WTC11 (cell line): ENCODE measurements around the gene PHACTR3. TPM values are rescaled to one million over a fixed set of nuclear protein-coding genes. Genes with fewer than 3 reads are reported as not detected.

Experiments used
- ATAC-seq: fragments of 200-7000 bp; cut with Tn5 transposase; 2 replicates; pipeline ENCODE4 v1.10.0; 2021; ENCODE audit warnings: mild to moderate bottlenecking, moderate library complexity
- CTCF ChIA-PET: fragments of 300-600 bp; sonication (Branson Sonifier 250); formaldehyde crosslinking; loops from one replicate; lab custom pipeline; 2021; ENCODE audit warnings: antibody characterized with exemption; lab: Charles Lee
- POLR2A ChIA-PET: fragments of 350-600 bp; sonication (Branson Sonifier 250); formaldehyde crosslinking; loops from one replicate; lab custom pipeline; 2021; ENCODE audit warnings: antibody characterized with exemption; lab: Charles Lee
- DNase-seq: peaks from one replicate; pipeline ENCODE4 v3.0.0; 2021; ENCODE audit warnings: low spot score
- H3K27ac Mint-ChIP-seq: 2 replicates; pipeline ENCODE4 v1.8.0; 2021; ENCODE audit warnings: mixed read lengths
- H3K27me3 Mint-ChIP-seq: 2 replicates; pipeline ENCODE4 v1.8.0; 2021; ENCODE audit warnings: low read depth, mild to moderate bottlenecking, moderate library complexity, mixed read lengths
- H3K36me3 Mint-ChIP-seq: 2 replicates; pipeline ENCODE4 v1.8.0; 2021; ENCODE audit warnings: mixed read lengths
- H3K4me1 Mint-ChIP-seq: 2 replicates; pipeline ENCODE4 v1.8.0; 2022; ENCODE audit warnings: mixed read lengths
- H3K4me3 Mint-ChIP-seq: 2 replicates; pipeline ENCODE4 v1.8.0; 2021; ENCODE audit warnings: mild to moderate bottlenecking, moderate library complexity, mixed read lengths
- H3K9me3 Mint-ChIP-seq: 2 replicates; pipeline ENCODE4 v1.8.0; 2021; ENCODE audit warnings: mixed read lengths
- AFF4 ChIP-seq: sonication (generic); formaldehyde crosslinking; IDR thresholded peaks from 2 replicates; pipeline ENCODE4 v1.8.1; 2023; ENCODE audit warnings: mild to moderate bottlenecking, missing genetic modification reagents, borderline replicate concordance
- ATF3 ChIP-seq: sonication (generic); formaldehyde crosslinking; conservative IDR thresholded peaks from 2 replicates; pipeline ENCODE4 v1.8.1; 2022; ENCODE audit warnings: mild to moderate bottlenecking, missing genetic modification reagents
- ATF6 ChIP-seq: sonication (generic); formaldehyde crosslinking; IDR thresholded peaks from 2 replicates; pipeline ENCODE4 v1.8.1; 2023; ENCODE audit warnings: mild to moderate bottlenecking, missing genetic modification reagents
- CDX4 ChIP-seq: fragments of 250-450 bp; sonication (Bioruptor Pico); IDR thresholded peaks from 2 replicates; pipeline ENCODE4 v1.9.0; 2021; ENCODE audit warnings: moderate library complexity, mild to moderate bottlenecking, inconsistent platforms, borderline replicate concordance
- CREM ChIP-seq: sonication (generic); formaldehyde crosslinking; IDR thresholded peaks from 2 replicates; pipeline ENCODE4 v1.8.1; 2022; ENCODE audit warnings: mild to moderate bottlenecking, missing genetic modification reagents, moderate library complexity
- E2F4 ChIP-seq: sonication (generic); formaldehyde crosslinking; IDR thresholded peaks from 2 replicates; pipeline ENCODE4 v1.8.1; 2022; ENCODE audit warnings: low read depth, mild to moderate bottlenecking, moderate library complexity, missing genetic modification reagents, borderline replicate concordance
- EMX1 ChIP-seq: fragments of 250-450 bp; sonication (Bioruptor Pico); IDR thresholded peaks from 2 replicates; pipeline ENCODE4 v1.8.0; 2021; ENCODE audit warnings: mild to moderate bottlenecking
- ERG ChIP-seq: fragments of 250-450 bp; sonication (Bioruptor Pico); IDR thresholded peaks from 2 replicates; pipeline ENCODE4 v1.8.0; 2021; ENCODE audit warnings: mild to moderate bottlenecking
- FOXP4 ChIP-seq: sonication (generic); formaldehyde crosslinking; IDR thresholded peaks from 2 replicates; pipeline ENCODE4 v1.8.0; 2022; ENCODE audit warnings: mild to moderate bottlenecking, missing genetic modification reagents
- JUN ChIP-seq: sonication (generic); formaldehyde crosslinking; IDR thresholded peaks from 2 replicates; pipeline ENCODE4 v1.8.0; 2023; ENCODE audit warnings: mild to moderate bottlenecking, missing genetic modification reagents
- KAT7 ChIP-seq: sonication (generic); formaldehyde crosslinking; IDR thresholded peaks from 2 replicates; pipeline ENCODE4 v1.8.1; 2023; ENCODE audit warnings: missing genetic modification reagents, mild to moderate bottlenecking, borderline replicate concordance
- MXD4 ChIP-seq: fragments of 250-450 bp; sonication (Bioruptor Pico); IDR thresholded peaks from 2 replicates; pipeline ENCODE4 v1.8.0; 2021; ENCODE audit warnings: mild to moderate bottlenecking, moderate library complexity, borderline replicate concordance
- NFATC4 ChIP-seq: fragments of 250-450 bp; sonication (Bioruptor Pico); IDR thresholded peaks from 2 replicates; pipeline ENCODE4 v1.9.0; 2021; ENCODE audit warnings: mild to moderate bottlenecking
- NR3C1 ChIP-seq: sonication (generic); formaldehyde crosslinking; conservative IDR thresholded peaks from 2 replicates; pipeline ENCODE4 v1.8.1; 2023; ENCODE audit warnings: low read depth, mild to moderate bottlenecking, missing genetic modification reagents
- PREB ChIP-seq: sonication (generic); formaldehyde crosslinking; IDR thresholded peaks from 2 replicates; pipeline ENCODE4 v1.8.1; 2022; ENCODE audit warnings: mild to moderate bottlenecking, missing genetic modification reagents, moderate library complexity, borderline replicate concordance
- ZMAT4 ChIP-seq: fragments of 250-450 bp; sonication (Bioruptor Pico); IDR thresholded peaks from 2 replicates; pipeline ENCODE4 v1.9.0; 2021; ENCODE audit warnings: mild to moderate bottlenecking
- ZNF232 ChIP-seq: sonication (generic); formaldehyde crosslinking; IDR thresholded peaks from 2 replicates; pipeline ENCODE4 v1.8.0; 2022; ENCODE audit warnings: mild to moderate bottlenecking, missing genetic modification reagents
- ZNF396 ChIP-seq: fragments of 250-450 bp; sonication (Bioruptor Pico); IDR thresholded peaks from 2 replicates; pipeline ENCODE4 v1.8.0; 2021; ENCODE audit warnings: mild to moderate bottlenecking, moderate library complexity, borderline replicate concordance
- ZNF416 ChIP-seq: fragments of 250-450 bp; sonication (Bioruptor Pico); IDR thresholded peaks from 2 replicates; pipeline ENCODE4 v1.9.0; 2021; ENCODE audit warnings: mild to moderate bottlenecking, inconsistent platforms
- ZNF425 ChIP-seq: fragments of 250-450 bp; sonication (Bioruptor Pico); conservative IDR thresholded peaks from 2 replicates; pipeline ENCODE4 v1.9.0; 2021; ENCODE audit warnings: mild to moderate bottlenecking
- total RNA-seq: library from RNA; stranded (reverse); gene quantifications from 3 replicates; pipeline ENCODE4 v1.2.3, GENCODE V29; 2021

The PHACTR3 gene
- total RNA-seq, 1 experiment from 2014 or later: 0.28 TPM

- CTCF ChIA-PET: no interaction called here
- H3K27me3 Mint-ChIP-seq: peaks cover 63% of the 10 kb centered on the region
- no peak for ATAC-seq
Observed at GRCh38 chr20:59625214-59625922, 21.0 kb downstream of the PHACTR3 start.

More at GRCh38 chr20:59625214-59625922, 21.0 kb downstream of the PHACTR3 start:
- POLR2A ChIA-PET: no interaction called here
- no peak overlapping the region for H3K4me3 Mint-ChIP-seq
- no peaks in the 10 kb centered on the region for H3K36me3 Mint-ChIP-seq
- no peak for DNase-seq
- H3K4me1 Mint-ChIP-seq: no peaks in the 10 kb centered on the region
- no peak for TF ChIP-seq NFATC4 (CRISPR knock-in tag)
- TF ChIP-seq ZNF416: no peak
- TF ChIP-seq MXD4 (CRISPR knock-in tag): no peak
- no peak for TF ChIP-seq ATF3 (CRISPR knock-in tag)
- no peak for TF ChIP-seq ZMAT4 (CRISPR knock-in tag)
- TF ChIP-seq ERG (CRISPR knock-in tag): no peak
- no peak for TF ChIP-seq ATF6 (CRISPR knock-in tag)
- TF ChIP-seq KAT7 (CRISPR knock-in tag): no peak
- TF ChIP-seq EMX1 (CRISPR knock-in tag): no peak
- TF ChIP-seq PREB: no peak
- TF ChIP-seq FOXP4 (CRISPR knock-in tag): no peak
- TF ChIP-seq CDX4 (CRISPR knock-in tag): no peak
- TF ChIP-seq NR3C1 (CRISPR knock-in tag): no peak
- TF ChIP-seq AFF4 (CRISPR knock-in tag): no peak
- TF ChIP-seq E2F4 (CRISPR knock-in tag): no peak
- TF ChIP-seq ZNF232 (CRISPR knock-in tag): no peak
- TF ChIP-seq ZNF425 (CRISPR knock-in tag): no peak
- TF ChIP-seq JUN (CRISPR knock-in tag): no peak
- TF ChIP-seq CREM (CRISPR knock-in tag): no peak
- no peak for TF ChIP-seq ZNF396 (CRISPR knock-in tag)
- TF ChIP-seq, all 79 proteins: peak for 0
- Mint-ChIP-seq H3K27ac (no peak overlapping the region), H3K9me3 (peaks cover 16% of the 10 kb centered on the region)
